H9 (cell line): ENCODE results near the gene C20orf202. TPM values are rescaled to one million over a fixed set of nuclear protein-coding genes. Genes with fewer than 3 reads are reported as not detected.

Source experiments
- DNase-seq: peaks from one replicate; pipeline ENCODE4 v3.0.0-alpha.2; 2017
- H2AFZ ChIP-seq: one replicate; pipeline ENCODE4 v1.6.1; 2013; ENCODE audit warnings: mild to moderate bottlenecking, low read length, control low read depth, moderate library complexity
- H2AK5ac ChIP-seq: 2 replicates; pipeline ENCODE4 v1.6.1; 2013; ENCODE audit warnings: low read length, control low read depth, mixed read lengths; ENCODE audit not compliant: insufficient read length
- H2BK120ac ChIP-seq: one replicate; pipeline ENCODE4 v1.6.1; 2013; ENCODE audit warnings: low read depth, mild to moderate bottlenecking, low read length, control low read depth, inconsistent platforms; ENCODE audit not compliant: poor library complexity, severe bottlenecking
- H2BK12ac ChIP-seq: 2 replicates; pipeline ENCODE4 v1.6.1; 2013; ENCODE audit warnings: low read length, control low read depth, mixed read lengths, low read depth; ENCODE audit not compliant: insufficient read length
- H2BK15ac ChIP-seq: 2 replicates; pipeline ENCODE4 v1.6.1; 2013; ENCODE audit warnings: low read depth, low read length, control low read depth
- H2BK20ac ChIP-seq: one replicate; pipeline ENCODE4 v1.6.1; 2013; ENCODE audit warnings: low read depth, mild to moderate bottlenecking, low read length, control low read depth, inconsistent platforms; ENCODE audit not compliant: poor library complexity, severe bottlenecking
- H2BK5ac ChIP-seq: 2 replicates; pipeline ENCODE4 v1.6.1; 2013; ENCODE audit warnings: low read length, control low read depth, mixed read lengths; ENCODE audit not compliant: insufficient read length
- H3K14ac ChIP-seq: 2 replicates; pipeline ENCODE4 v1.6.1; 2013; ENCODE audit warnings: low read length, control low read depth; ENCODE audit not compliant: insufficient read depth
- H3K18ac ChIP-seq: 2 replicates; pipeline ENCODE4 v1.6.1; 2013; ENCODE audit warnings: low read depth, mild to moderate bottlenecking, mixed read lengths, low read length, control low read depth; ENCODE audit not compliant: insufficient read length
- H3K23ac ChIP-seq: 2 replicates; pipeline ENCODE4 v1.6.1; 2013; ENCODE audit warnings: low read length, control low read depth, mixed read lengths, low read depth; ENCODE audit not compliant: insufficient read length
- H3K23me2 ChIP-seq: 2 replicates; pipeline ENCODE4 v1.6.1; 2013; ENCODE audit warnings: low read depth, mild to moderate bottlenecking, mixed read lengths, low read length, control low read depth; ENCODE audit not compliant: insufficient read length, poor library complexity, severe bottlenecking
- H3K27ac ChIP-seq: 2 replicates; pipeline ENCODE4 v1.5.1; 2013; ENCODE audit warnings: low read length, control low read depth, mixed read lengths, low read depth; ENCODE audit not compliant: insufficient read length
- H3K27me3 ChIP-seq: 2 replicates; pipeline ENCODE4 v1.6.1; 2013; ENCODE audit warnings: low read length, control low read depth, inconsistent platforms; ENCODE audit not compliant: insufficient read depth
- H3K4ac ChIP-seq: 2 replicates; pipeline ENCODE4 v1.6.1; 2013; ENCODE audit warnings: low read depth, mild to moderate bottlenecking, control low read depth, inconsistent platforms, low read length, moderate library complexity
- H3K4me1 ChIP-seq: 2 replicates; pipeline ENCODE4 v1.6.1; 2013; ENCODE audit warnings: low read length, control low read depth, inconsistent platforms; ENCODE audit not compliant: insufficient read depth
- H3K4me2 ChIP-seq: 2 replicates; pipeline ENCODE4 v1.6.1; 2013; ENCODE audit warnings: low read length, control low read depth, mixed read lengths; ENCODE audit not compliant: insufficient read length, insufficient read depth
- H3K56ac ChIP-seq: 2 replicates; pipeline ENCODE4 v1.6.1; 2013; ENCODE audit warnings: low read depth, mild to moderate bottlenecking, mixed read lengths, low read length, control low read depth; ENCODE audit not compliant: insufficient read length
- H3K79me1 ChIP-seq: 2 replicates; pipeline ENCODE4 v1.6.1; 2013; ENCODE audit warnings: low read depth, mild to moderate bottlenecking, moderate library complexity, low read length, control low read depth, inconsistent platforms; ENCODE audit not compliant: insufficient read depth, poor library complexity, severe bottlenecking
- H3K79me2 ChIP-seq: 2 replicates; pipeline ENCODE4 v1.6.1; 2013; ENCODE audit warnings: low read length, control low read depth, inconsistent platforms; ENCODE audit not compliant: insufficient read depth
- H3K9ac ChIP-seq: 2 replicates; pipeline ENCODE4 v1.6.1; 2013; ENCODE audit warnings: low read length, control low read depth, mixed read lengths; ENCODE audit not compliant: insufficient read length; ENCODE audit errors: extremely low read depth
- H3K9me3 ChIP-seq: one replicate; pipeline ENCODE4 v1.6.1; 2013; ENCODE audit warnings: low read depth, low read length, inconsistent platforms; ENCODE audit not compliant: control insufficient read depth
- H3T11ph ChIP-seq: one replicate; pipeline ENCODE4 v1.6.1; 2013; ENCODE audit warnings: mild to moderate bottlenecking, low read length, control low read depth, inconsistent platforms
- H4K20me1 ChIP-seq: one replicate; pipeline ENCODE4 v1.6.1; 2013; ENCODE audit not compliant: control insufficient read depth, insufficient read length, insufficient read depth
- H4K5ac ChIP-seq: 2 replicates; pipeline ENCODE4 v1.6.1; 2013; ENCODE audit warnings: low read depth, mild to moderate bottlenecking, mixed read lengths, low read length, control low read depth; ENCODE audit not compliant: insufficient read length
- H4K8ac ChIP-seq: replicated peaks from 2 replicates; pipeline ENCODE4 v1.6.1; 2013; ENCODE audit warnings: low read length, control low read depth, mixed read lengths, low read depth; ENCODE audit not compliant: insufficient read length
- H4K91ac ChIP-seq: 2 replicates; pipeline ENCODE4 v1.6.1; 2013; ENCODE audit warnings: low read depth, mild to moderate bottlenecking, moderate library complexity, mixed read lengths, low read length, control low read depth; ENCODE audit not compliant: insufficient read length
- H3K27ac Mint-ChIP-seq, 3 experiments: 2 replicates in 2 of 3; 3 replicates in 1 of 3; pipeline ENCODE4 v1.8.0; 2020 to 2021; ENCODE audit warnings: mixed read lengths in 3 of 3, mild to moderate bottlenecking in 1 of 3, moderate library complexity in 1 of 3
- H3K27me3 Mint-ChIP-seq: 2 replicates; pipeline ENCODE4 v1.8.0; 2021; ENCODE audit warnings: low read depth, mild to moderate bottlenecking, moderate library complexity, mixed read lengths
- H3K36me3 Mint-ChIP-seq, 3 experiments: 2 replicates in 2 of 3; 3 replicates in 1 of 3; pipeline ENCODE4 v1.8.0; 2020 to 2021; ENCODE audit warnings: low read depth in 3 of 3, mixed read lengths in 3 of 3; ENCODE audit not compliant: insufficient read depth in 1 of 3
- H3K4me1 Mint-ChIP-seq, 2 experiments: 2 replicates each; pipeline ENCODE4 v1.8.0; 2020; ENCODE audit warnings: mixed read lengths in 2 of 2
- H3K4me3 Mint-ChIP-seq, 2 experiments: 2 replicates in 1 of 2; 3 replicates in 1 of 2; pipeline ENCODE4 v1.8.0; 2020 to 2021; ENCODE audit warnings: mild to moderate bottlenecking in 2 of 2, mixed read lengths in 2 of 2, moderate library complexity in 1 of 2
- H3K9me3 Mint-ChIP-seq, 2 experiments: 2 replicates in 1 of 2; 3 replicates in 1 of 2; pipeline ENCODE4 v1.8.0; 2020; ENCODE audit warnings: mild to moderate bottlenecking in 2 of 2, mixed read lengths in 2 of 2, moderate library complexity in 1 of 2
- WGBS: extraction: QIAGEN DNeasy Blood & Tissue Kit; methylation state at CpG from one replicate; pipeline ENCODE4 v1.1.7; 2013; ENCODE audit warnings: missing lambda C conversion rate, low lambda C conversion rate, mixed read lengths; ENCODE audit not compliant: insufficient read length; ENCODE audit errors: extremely low coverage; 5-methylcytosine and 5-hydroxymethylcytosine counted together
- total RNA-seq: library from RNA; stranded (reverse); gene quantifications from 2 replicates; pipeline ENCODE4 v1.2.1, GENCODE V29; 2021
- TF ChIP-seq, protein P1 (sequence below): fragments of 200-600 bp; sonication (generic); conservative IDR thresholded peaks from 3 replicates; pipeline ENCODE4 v1.8.0; 2021; ENCODE audit warnings: antibody characterized with exemption, mild to moderate bottlenecking

The C20orf202 gene
- total RNA-seq, 1 experiment from 2014 or later = 0.13 TPM

DNA sequence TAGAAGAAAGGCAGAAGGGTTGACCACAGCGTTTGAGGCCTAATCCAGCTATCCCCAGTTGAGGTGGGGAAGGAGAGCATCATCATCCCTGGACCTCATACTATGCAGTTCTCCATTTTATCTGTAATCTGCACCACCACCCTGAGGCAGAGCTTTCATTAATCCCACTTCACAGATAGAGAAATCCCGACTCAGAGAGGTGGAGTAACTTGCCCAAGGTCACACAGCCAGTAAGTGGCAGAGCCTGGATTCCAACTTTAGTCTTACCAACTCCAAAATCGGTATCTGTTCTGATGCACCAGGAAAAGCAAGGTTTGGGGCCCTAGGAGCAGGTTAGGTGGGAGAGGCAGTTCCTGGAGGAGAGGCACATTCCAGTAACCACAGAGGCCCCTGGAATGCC is 25.2 kb upstream of the C20orf202 start:
- Histone ChIP-seq H2BK12ac (no peak overlapping the region), H3K23ac (no peak overlapping the region), H2BK120ac (no peak overlapping the region), H4K5ac (no peak overlapping the region), H3K79me1 (no peaks in the 10 kb centered on the region), H3K4me2 (no peak overlapping the region), H2BK15ac (no peak overlapping the region), H3K56ac (no peak overlapping the region), H2BK20ac (no peak overlapping the region), H3K23me2 (no peaks in the 10 kb centered on the region), H3K9ac (no peak overlapping the region), H3K4ac (no peak overlapping the region), H4K20me1 (no peaks in the 10 kb centered on the region), H2AFZ (no peak overlapping the region), H3K79me2 (no peaks in the 10 kb centered on the region), H3K4me1 (0 out of 2 replicates have a peak, but pooled peaks cover 3% of the 10 kb centered on the region), H3K9me3 (no peaks in the 10 kb centered on the region), H3K18ac (no peak overlapping the region), H2BK5ac (no peak overlapping the region), H2AK5ac (no peak overlapping the region), H3K27ac (no peak overlapping the region), H4K8ac (no peak overlapping the region), H4K91ac (no peak overlapping the region), H3T11ph (no peak overlapping the region), H3K27me3 (peaks cover under 1% of the 10 kb centered on the region; the same call in 1 of the 2 replicates), H3K14ac (no peak overlapping the region)
- no peak for DNase-seq
- WGBS = no CpG with 5 or more reads among the region's 3 CpGs
- Mint-ChIP-seq H3K27me3 (peaks cover 18% of the 10 kb centered on the region), H3K4me3 (no peak overlapping the region), H3K36me3 (peaks cover 1 to 18% (median 4%) of the 10 kb centered on the region in 3 experiments; a peak in 5 of 7 replicates), H3K27ac (peak overlapping the region in 1 of 3 experiments; percentile 42; a peak in 1 of 7 replicates), H3K4me1 (peaks cover 7 to 14% of the 10 kb centered on the region in 2 experiments), H3K9me3 (no peaks in the 10 kb centered on the region; a peak in 1 of 5 replicates)
- TF ChIP-seq, protein P1, sequence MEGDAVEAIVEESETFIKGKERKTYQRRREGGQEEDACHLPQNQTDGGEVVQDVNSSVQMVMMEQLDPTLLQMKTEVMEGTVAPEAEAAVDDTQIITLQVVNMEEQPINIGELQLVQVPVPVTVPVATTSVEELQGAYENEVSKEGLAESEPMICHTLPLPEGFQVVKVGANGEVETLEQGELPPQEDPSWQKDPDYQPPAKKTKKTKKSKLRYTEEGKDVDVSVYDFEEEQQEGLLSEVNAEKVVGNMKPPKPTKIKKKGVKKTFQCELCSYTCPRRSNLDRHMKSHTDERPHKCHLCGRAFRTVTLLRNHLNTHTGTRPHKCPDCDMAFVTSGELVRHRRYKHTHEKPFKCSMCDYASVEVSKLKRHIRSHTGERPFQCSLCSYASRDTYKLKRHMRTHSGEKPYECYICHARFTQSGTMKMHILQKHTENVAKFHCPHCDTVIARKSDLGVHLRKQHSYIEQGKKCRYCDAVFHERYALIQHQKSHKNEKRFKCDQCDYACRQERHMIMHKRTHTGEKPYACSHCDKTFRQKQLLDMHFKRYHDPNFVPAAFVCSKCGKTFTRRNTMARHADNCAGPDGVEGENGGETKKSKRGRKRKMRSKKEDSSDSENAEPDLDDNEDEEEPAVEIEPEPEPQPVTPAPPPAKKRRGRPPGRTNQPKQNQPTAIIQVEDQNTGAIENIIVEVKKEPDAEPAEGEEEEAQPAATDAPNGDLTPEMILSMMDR = no peak
